ENCODE measurements around the gene FBN1. TPM values are rescaled to one million over a fixed set of nuclear protein-coding genes. Genes with fewer than 3 reads are reported as not detected.

The FBN1 gene
- total RNA-seq, 1 experiment from 2014 or later = 5.2 TPM

DNA sequence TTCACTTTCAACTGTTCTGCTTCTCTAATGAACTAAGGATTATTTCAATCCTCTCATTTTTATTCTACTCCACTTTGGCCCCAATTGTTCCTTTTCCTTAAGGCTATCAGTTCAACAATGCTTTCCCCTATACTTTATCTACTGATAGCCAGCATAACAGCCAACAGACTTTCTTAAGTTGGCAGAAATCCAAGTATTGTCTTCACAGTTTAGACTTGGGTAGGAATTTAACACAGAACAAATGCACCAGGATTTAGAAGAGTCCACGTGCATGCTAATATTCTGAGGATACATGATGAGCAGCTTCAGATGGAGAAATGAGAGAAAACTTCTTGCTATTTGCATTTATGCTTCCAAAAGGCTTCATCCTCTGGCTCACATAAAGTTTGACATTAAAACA lies 54.8 kb downstream of the FBN1 start (continued):
- TF ChIP-seq PRDM15 (CRISPR knock-in tag; IDR thresholded peaks at IDR 0.05) (no peak), ARID4B (CRISPR knock-in tag; IDR thresholded peaks at IDR 0.05; ENCODE audit: borderline replicate concordance) (no peak), GABPB1 (CRISPR knock-in tag; IDR thresholded peaks at IDR 0.05) (no peak), MXD4 (CRISPR knock-in tag; IDR thresholded peaks at IDR 0.05; ENCODE audit: borderline replicate concordance) (no peak)
- TF ChIP-seq, protein P1, sequence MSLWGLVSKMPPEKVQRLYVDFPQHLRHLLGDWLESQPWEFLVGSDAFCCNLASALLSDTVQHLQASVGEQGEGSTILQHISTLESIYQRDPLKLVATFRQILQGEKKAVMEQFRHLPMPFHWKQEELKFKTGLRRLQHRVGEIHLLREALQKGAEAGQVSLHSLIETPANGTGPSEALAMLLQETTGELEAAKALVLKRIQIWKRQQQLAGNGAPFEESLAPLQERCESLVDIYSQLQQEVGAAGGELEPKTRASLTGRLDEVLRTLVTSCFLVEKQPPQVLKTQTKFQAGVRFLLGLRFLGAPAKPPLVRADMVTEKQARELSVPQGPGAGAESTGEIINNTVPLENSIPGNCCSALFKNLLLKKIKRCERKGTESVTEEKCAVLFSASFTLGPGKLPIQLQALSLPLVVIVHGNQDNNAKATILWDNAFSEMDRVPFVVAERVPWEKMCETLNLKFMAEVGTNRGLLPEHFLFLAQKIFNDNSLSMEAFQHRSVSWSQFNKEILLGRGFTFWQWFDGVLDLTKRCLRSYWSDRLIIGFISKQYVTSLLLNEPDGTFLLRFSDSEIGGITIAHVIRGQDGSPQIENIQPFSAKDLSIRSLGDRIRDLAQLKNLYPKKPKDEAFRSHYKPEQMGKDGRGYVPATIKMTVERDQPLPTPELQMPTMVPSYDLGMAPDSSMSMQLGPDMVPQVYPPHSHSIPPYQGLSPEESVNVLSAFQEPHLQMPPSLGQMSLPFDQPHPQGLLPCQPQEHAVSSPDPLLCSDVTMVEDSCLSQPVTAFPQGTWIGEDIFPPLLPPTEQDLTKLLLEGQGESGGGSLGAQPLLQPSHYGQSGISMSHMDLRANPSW (CRISPR knock-in tag; conservative IDR thresholded peaks at IDR 0.05; ENCODE audit: low read depth) = no peak

DNA sequence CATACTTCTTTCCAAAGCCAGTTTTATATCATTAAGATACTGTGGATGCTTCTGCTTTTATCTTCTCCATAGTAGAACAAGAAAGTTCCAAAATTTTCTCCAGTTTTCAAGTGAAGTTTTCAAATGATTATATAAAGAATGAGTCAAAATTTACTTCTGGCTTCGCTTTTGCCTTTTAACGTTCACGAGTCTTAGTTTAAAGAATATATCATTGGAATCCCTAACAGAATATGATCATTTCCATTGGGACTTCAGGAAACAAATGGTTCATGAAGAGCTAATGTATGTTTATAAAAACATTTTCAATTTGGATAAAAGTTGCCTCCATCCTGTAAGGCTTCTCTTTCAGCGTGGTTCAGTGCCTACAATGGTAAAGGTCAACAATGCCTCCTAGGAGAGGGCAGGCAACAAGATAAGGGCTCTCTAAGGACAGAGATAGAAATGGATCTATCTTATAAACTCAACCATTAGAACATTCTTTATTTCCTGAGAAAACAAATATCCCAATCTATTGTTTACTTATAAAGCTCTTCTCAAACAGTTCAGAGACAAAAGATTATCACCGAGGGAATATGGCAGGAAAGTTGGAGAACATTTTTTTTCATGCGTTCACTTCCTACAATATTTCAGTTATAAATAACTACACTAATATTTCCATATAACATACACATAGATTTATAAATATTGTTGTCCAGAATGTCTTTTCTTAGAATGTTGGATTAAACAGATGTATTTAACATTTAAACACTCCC lies 60.5 kb downstream of the FBN1 start:
- no peak for DNase-seq (ENCODE audit: low spot score)
- ChIA-PET CTCF (no interaction called here), POLR2A (no interaction called here)
- H3K9me3 Mint-ChIP-seq = no peaks in the 10 kb centered on the region
- no peaks in the 10 kb centered on the region for H3K27me3 Mint-ChIP-seq (ENCODE audit: low read depth)
- no peaks in the 10 kb centered on the region for H3K36me3 Mint-ChIP-seq
- H3K4me3 Mint-ChIP-seq = no peak overlapping the region
- H3K27ac Mint-ChIP-seq = no peak overlapping the region
- H3K4me1 Mint-ChIP-seq = no peaks in the 10 kb centered on the region; the same call in 1 of the 2 replicates
- no peak for ATAC-seq
- TF ChIP-seq NFYB (CRISPR knock-in tag; conservative IDR thresholded peaks at IDR 0.05; ENCODE audit: low read depth) (no peak), TEAD4 (CRISPR knock-in tag; IDR thresholded peaks at IDR 0.05) (no peak), ZBTB43 (CRISPR knock-in tag; IDR thresholded peaks at IDR 0.05) (no peak), ATF1 (CRISPR knock-in tag; IDR thresholded peaks at IDR 0.05) (no peak), TEAD1 (CRISPR knock-in tag; IDR thresholded peaks at IDR 0.05) (no peak), JAZF1 (CRISPR knock-in tag; IDR thresholded peaks at IDR 0.05) (no peak), NR3C1 (CRISPR knock-in tag; conservative IDR thresholded peaks at IDR 0.05; ENCODE audit: low read depth) (no peak), SP1 (CRISPR knock-in tag; conservative IDR thresholded peaks at IDR 0.05) (no peak), CREM (CRISPR knock-in tag; IDR thresholded peaks at IDR 0.05) (no peak), SOX15 (CRISPR knock-in tag; IDR thresholded peaks at IDR 0.05) (no peak)

Data from WTC11 (cell line).